Transverse colon (tissue), 4 donors: ENCODE measurements around the gene DDX3X. TPM values are rescaled to one million over a fixed set of nuclear protein-coding genes. Genes with fewer than 3 reads are reported as not detected.

ENCODE experiments used
- DNase-seq: peaks from one replicate; pipeline ENCODE4 v3.0.0-alpha.2; 2019
- H3K27ac ChIP-seq, 4 donors: fragments of 200-600 bp; sonication (generic); 2 replicates each; pipeline ENCODE4 v1.5.1; 2016 to 2018; ENCODE audit warnings: inconsistent platforms in 4 of 4
- H3K27me3 ChIP-seq: fragments of 200-600 bp; sonication (generic); 2 replicates; pipeline ENCODE4 v1.5.1; 2017; ENCODE audit warnings: inconsistent platforms
- H3K36me3 ChIP-seq, 4 donors: fragments of 200-600 bp; sonication (generic); 2 replicates each; pipeline ENCODE4 v1.5.1; 2017 to 2019; ENCODE audit warnings: inconsistent platforms in 4 of 4
- H3K4me1 ChIP-seq, 4 donors: fragments of 200-600 bp; sonication (generic); 2 replicates each; pipeline ENCODE4 v1.5.1; 2017 to 2020; ENCODE audit warnings: inconsistent platforms in 4 of 4
- H3K4me3 ChIP-seq, 4 donors: fragments of 200-600 bp; sonication (generic); 1 replicate in 1 of 4; 2 replicates in 3 of 4; pipeline versions ENCODE4 v1.5.1 to v1.6.1; 2017 to 2019; ENCODE audit warnings: inconsistent platforms in 4 of 4
- H3K9me3 ChIP-seq, 2 donors: fragments of 200-600 bp; sonication (generic); 2 replicates each; pipeline ENCODE4 v1.5.1; 2017 to 2019; ENCODE audit warnings: inconsistent platforms in 2 of 2
- EP300 ChIP-seq: sonication (generic); formaldehyde crosslinking; IDR thresholded peaks from one replicate; pipeline ENCODE4 v1.6.1; 2017; ENCODE audit warnings: antibody characterized with exemption, low read depth
- POLR2A ChIP-seq: fragments of 450-650 bp; IDR thresholded peaks from one replicate; pipeline ENCODE4 v1.6.1; 2016; ENCODE audit warnings: antibody characterized with exemption, mild to moderate bottlenecking, moderate library complexity
- POLR2AphosphoS5 ChIP-seq, 3 donors: sonication (generic); formaldehyde crosslinking; IDR thresholded peaks; one replicate each; pipeline ENCODE4 v1.6.1; 2016; ENCODE audit warnings: antibody characterized with exemption in 3 of 3
- WGBS, 2 donors: methylation state at CpG; one replicate each; pipeline ENCODE4 v1.1.5; 2018; ENCODE audit warnings: low coverage in 1 of 2; 5-methylcytosine and 5-hydroxymethylcytosine counted together
- in situ Hi-C, 4 donors: fragments of 200-750 bp; cut with MboI; loops; one replicate each; pipeline versions ENCODE4 v1.15.0 to v1.15.1; 2017; ENCODE audit warnings: low sequenced_read_pairs in 3 of 4, low pct_ligation_motif_present in 1 of 4, low pct_unique_long_range_greater_than_20kb in 1 of 4
- intact Hi-C: fragments of 100-400 bp; cut with DNase I; formaldehyde crosslinking; loops from one replicate; pipeline ENCODE4 v1.15.1; 2023; ENCODE audit warnings: low total_unique reads
- total RNA-seq, 4 donors: library from RNA; depleted of rRNA; stranded (reverse); fragments of >200 nt; gene quantifications; one replicate each; pipeline ENCODE4 v1.1.0, GENCODE V29; 2016
- TF ChIP-seq, protein P1 (sequence below), 5 experiments: fragments of 200-600 bp in 3 of 5; fragments of 450-650 bp in 2 of 5; sonication (generic) in 3 of 5; IDR thresholded peaks; 1 replicate in 2 of 5; 2 replicates in 3 of 5; pipeline ENCODE4 v1.5.1; 2016 to 2017; ENCODE audit warnings: antibody characterized with exemption in 5 of 5, inconsistent platforms in 3 of 5, mild to moderate bottlenecking in 2 of 5, moderate library complexity in 1 of 5

The DDX3X gene
- total RNA-seq, 4 donors from 2014 or later, result 133 to 242 (median 165) TPM

GRCh38 chrX:41317477-41318208 lies 16.3 kb upstream of the DDX3X start:
- no peak for DNase-seq
- Histone ChIP-seq H3K27ac (no peak overlapping the region), H3K36me3 (no peaks in the 10 kb centered on the region), H3K4me3 (no peak overlapping the region), H3K4me1 (no peaks in the 10 kb centered on the region), H3K9me3 (no peaks in the 10 kb centered on the region), H3K27me3 (no peaks in the 10 kb centered on the region)
- in situ Hi-C loops (no loop called here), intact Hi-C loops (no loop called here)
- WGBS, 2 donors, result 75% methylated on average over 4 to 6 of the region's 6 CpGs
- TF ChIP-seq POLR2AphosphoS5 (IDR thresholded peaks at IDR 0.05) (no peak), EP300 (no peak), POLR2A (no peak)
- TF ChIP-seq, protein P1, sequence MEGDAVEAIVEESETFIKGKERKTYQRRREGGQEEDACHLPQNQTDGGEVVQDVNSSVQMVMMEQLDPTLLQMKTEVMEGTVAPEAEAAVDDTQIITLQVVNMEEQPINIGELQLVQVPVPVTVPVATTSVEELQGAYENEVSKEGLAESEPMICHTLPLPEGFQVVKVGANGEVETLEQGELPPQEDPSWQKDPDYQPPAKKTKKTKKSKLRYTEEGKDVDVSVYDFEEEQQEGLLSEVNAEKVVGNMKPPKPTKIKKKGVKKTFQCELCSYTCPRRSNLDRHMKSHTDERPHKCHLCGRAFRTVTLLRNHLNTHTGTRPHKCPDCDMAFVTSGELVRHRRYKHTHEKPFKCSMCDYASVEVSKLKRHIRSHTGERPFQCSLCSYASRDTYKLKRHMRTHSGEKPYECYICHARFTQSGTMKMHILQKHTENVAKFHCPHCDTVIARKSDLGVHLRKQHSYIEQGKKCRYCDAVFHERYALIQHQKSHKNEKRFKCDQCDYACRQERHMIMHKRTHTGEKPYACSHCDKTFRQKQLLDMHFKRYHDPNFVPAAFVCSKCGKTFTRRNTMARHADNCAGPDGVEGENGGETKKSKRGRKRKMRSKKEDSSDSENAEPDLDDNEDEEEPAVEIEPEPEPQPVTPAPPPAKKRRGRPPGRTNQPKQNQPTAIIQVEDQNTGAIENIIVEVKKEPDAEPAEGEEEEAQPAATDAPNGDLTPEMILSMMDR (IDR thresholded peaks at IDR 0.05), result no peak

GRCh38 chrX:41320393-41320792 lies 13.6 kb upstream of the DDX3X start:
- Histone ChIP-seq H3K4me1 (no peaks in the 10 kb centered on the region), H3K36me3 (no peaks in the 10 kb centered on the region), H3K4me3 (no peak overlapping the region), H3K9me3 (no peaks in the 10 kb centered on the region), H3K27me3 (no peaks in the 10 kb centered on the region), H3K27ac (no peak overlapping the region)
- WGBS, 2 donors, result 77 to 82% methylated on average over 4 to 5 of the region's 5 CpGs
- intact Hi-C loops (no loop called here), in situ Hi-C loops (no loop called here)
- no peak for DNase-seq
- TF ChIP-seq EP300 (no peak), POLR2AphosphoS5 (IDR thresholded peaks at IDR 0.05) (no peak), POLR2A (no peak)
- TF ChIP-seq, protein P1 (IDR thresholded peaks at IDR 0.05), result no peak

DNA sequence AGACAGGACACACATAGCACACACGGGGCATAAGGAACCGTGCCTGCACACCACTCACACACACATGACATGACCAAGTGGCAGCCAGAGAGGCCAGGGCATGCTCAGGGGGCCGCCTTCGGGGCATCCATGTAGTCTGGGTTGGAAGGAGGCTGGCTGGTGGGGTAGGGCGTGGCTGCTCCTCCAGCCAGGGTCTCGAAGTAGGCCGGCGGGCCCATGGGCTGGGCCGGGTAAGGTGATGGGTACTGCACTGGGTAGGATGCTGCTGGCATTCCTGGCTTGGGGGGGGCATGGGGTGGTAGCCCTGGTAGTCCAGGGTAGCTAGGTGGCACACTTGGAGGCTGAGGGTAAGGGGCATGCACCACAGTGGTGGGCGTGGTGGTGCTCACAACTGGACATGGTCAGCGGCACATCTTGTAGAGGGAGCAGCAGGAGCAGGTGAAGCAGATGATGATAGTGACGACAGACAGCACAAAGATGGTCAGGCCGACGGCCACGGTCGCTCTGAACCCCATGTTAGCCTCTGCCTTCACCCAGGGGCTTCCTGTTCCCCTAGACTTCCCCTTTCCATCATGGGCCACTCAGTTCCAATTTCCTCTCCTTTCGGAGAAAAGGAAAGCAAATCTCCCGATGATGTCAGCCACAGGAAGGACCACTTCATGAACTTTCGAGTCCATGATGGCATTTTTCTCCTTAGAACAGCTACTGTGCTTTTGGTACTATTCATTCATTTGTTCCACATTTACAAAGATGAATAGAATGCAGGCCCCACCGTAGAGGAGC lies 10.9 kb upstream of the DDX3X start:
- DNase-seq, result no peak
- H3K4me1 ChIP-seq, result no peaks in the 10 kb centered on the region
- H3K4me3 ChIP-seq, result no peak overlapping the region
- 84% methylated on average over 14 of the region's 20 CpGs; no CpG with 5 or more reads in 1 of the 2 donors for WGBS, 2 donors
- no peaks in the 10 kb centered on the region for H3K9me3 ChIP-seq
- no peak overlapping the region for H3K27ac ChIP-seq
- H3K27me3 ChIP-seq, result no peaks in the 10 kb centered on the region
- in situ Hi-C loops (no loop called here), intact Hi-C loops (no loop called here)
- H3K36me3 ChIP-seq, result no peaks in the 10 kb centered on the region
- TF ChIP-seq POLR2A (no peak), EP300 (no peak), POLR2AphosphoS5 (IDR thresholded peaks at IDR 0.05) (no peak)
- TF ChIP-seq, protein P1 (IDR thresholded peaks at IDR 0.05), result no peak

DNA sequence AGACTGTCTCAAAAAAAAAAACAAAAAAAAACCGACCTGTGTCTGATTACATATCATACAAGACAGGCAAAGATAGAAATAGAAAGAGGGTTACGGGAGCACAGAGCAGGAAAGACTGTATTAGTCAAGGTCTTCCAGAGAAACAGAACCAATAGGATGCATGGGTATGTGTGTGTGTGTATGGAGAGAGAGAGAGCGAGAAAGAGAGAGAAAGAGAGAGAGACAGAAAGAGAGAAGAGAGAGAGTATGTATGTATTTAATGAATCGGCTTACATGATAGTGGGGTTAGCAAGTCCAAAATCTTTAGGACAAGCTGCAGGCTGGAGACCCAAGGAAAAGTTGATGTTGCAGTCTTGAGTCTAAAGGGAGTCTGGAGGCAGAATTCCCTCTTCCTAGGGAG lies 7.5 kb upstream of the DDX3X start:
- H3K27me3 ChIP-seq, result no peaks in the 10 kb centered on the region
- TF ChIP-seq EP300 (no peak), POLR2AphosphoS5 (IDR thresholded peaks at IDR 0.05) (no peak)
- TF ChIP-seq, protein P1 (IDR thresholded peaks at IDR 0.05), result no peak
- DNase-seq, result no peak
- no peak overlapping the region for H3K4me3 ChIP-seq
- 79 to 100% methylated on average over 1 to 4 of the region's 4 CpGs for WGBS, 2 donors
- no peaks in the 10 kb centered on the region for H3K9me3 ChIP-seq
- intact Hi-C loops (no loop called here), in situ Hi-C loops (no loop called here)
- H3K36me3 ChIP-seq, result no peaks in the 10 kb centered on the region
- no peaks in the 10 kb centered on the region for H3K4me1 ChIP-seq
- no peak overlapping the region for H3K27ac ChIP-seq
